Kasumi-1 (cell line): ENCODE results near the gene DSCAML1.

ENCODE experiments used
- DNase-seq, 2 experiments: peaks; one replicate each; lab custom pipeline; 2025; lab: John Stamatoyannopoulos, UW

DSCAML1 gene

GRCh38 chr11:117518455-117518854, 278.6 kb downstream of the DSCAML1 start:
- no peak for DNase-seq

GRCh38 chr11:117517097-117517496, 279.9 kb downstream of the DSCAML1 start:
- no peak for DNase-seq

GRCh38 chr11:117515892-117516787, 280.9 kb downstream of the DSCAML1 start:
- no peak for DNase-seq

GRCh38 chr11:117514256-117514655, 282.8 kb downstream of the DSCAML1 start:
- no peak for DNase-seq

- DNase-seq: no peak
These were observed 283.4 kb downstream of the DSCAML1 start for GRCh38 chr11:117513666-117514065.

GRCh38 chr11:117511931-117512539, 285.0 kb downstream of the DSCAML1 start:
- no peak for DNase-seq

- no peak for DNase-seq
These were observed 285.5 kb downstream of the DSCAML1 start for GRCh38 chr11:117511483-117511930.

GRCh38 chr11:117510646-117511045, 286.4 kb downstream of the DSCAML1 start:
- no peak for DNase-seq

- no peak for DNase-seq
These were observed 287.5 kb downstream of the DSCAML1 start for GRCh38 chr11:117509543-117509942.

GRCh38 chr11:117506971-117507370, 290.0 kb downstream of the DSCAML1 start:
- no peak for DNase-seq

- DNase-seq: no peak
These were observed 291.6 kb downstream of the DSCAML1 start for GRCh38 chr11:117505285-117505970.

- no peak for DNase-seq
These were observed 294.3 kb downstream of the DSCAML1 start for GRCh38 chr11:117502779-117503100.

GRCh38 chr11:117502015-117502778, 294.8 kb downstream of the DSCAML1 start:
- DNase-seq: no peak

- DNase-seq: no peak
These were observed 295.6 kb downstream of the DSCAML1 start for GRCh38 chr11:117501237-117501898.

- no peak for DNase-seq
These were observed 298.2 kb downstream of the DSCAML1 start for GRCh38 chr11:117498791-117499190.

- DNase-seq: no peak
These were observed 299.6 kb downstream of the DSCAML1 start for GRCh38 chr11:117497206-117497951.

- no peak for DNase-seq
These were observed 301.7 kb downstream of the DSCAML1 start for GRCh38 chr11:117495357-117495756.

GRCh38 chr11:117492578-117493251, 304.3 kb downstream of the DSCAML1 start:
- DNase-seq: no peak

- DNase-seq: no peak
These were observed 306.1 kb downstream of the DSCAML1 start for GRCh38 chr11:117490911-117491310.

- DNase-seq: peak; percentile 60 to 61
These were observed 306.9 kb downstream of the DSCAML1 start for GRCh38 chr11:117489999-117490679.
